Mesenchymal stem cell (in vitro differentiated cells and primary cell): ENCODE data around the gene KLHL2.
"Not testable (repeated sequence)": the region's sequence is repeated elsewhere in the genome, so short reads cannot be mapped to it uniquely, and the experiment has no call there.

Experiments
- DNase-seq: peaks from one replicate; pipeline ENCODE4 v3.0.0-alpha.2; 2013
- H2AFZ ChIP-seq: one replicate; pipeline ENCODE4 v1.6.1; 2013; ENCODE audit warnings: low read depth, mild to moderate bottlenecking, control low read depth, inconsistent platforms, low read length, moderate library complexity
- H2AK5ac ChIP-seq: 2 replicates; pipeline ENCODE4 v1.6.1; 2013; ENCODE audit warnings: low read length, moderate library complexity, mild to moderate bottlenecking, inconsistent platforms; ENCODE audit not compliant: severe bottlenecking
- H2BK120ac ChIP-seq: one replicate; pipeline ENCODE4 v1.6.1; 2013; ENCODE audit warnings: low read depth, mild to moderate bottlenecking, inconsistent platforms, low read length, moderate library complexity
- H2BK12ac ChIP-seq, 2 experiments: one replicate each; pipeline ENCODE4 v1.6.1; 2013; ENCODE audit warnings: inconsistent platforms in 2 of 2, low read length in 2 of 2, mild to moderate bottlenecking in 2 of 2, moderate library complexity in 2 of 2, control low read depth in 1 of 2
- H2BK15ac ChIP-seq: one replicate; pipeline ENCODE4 v1.6.1; 2013; ENCODE audit warnings: mild to moderate bottlenecking, low read depth, inconsistent platforms; ENCODE audit not compliant: poor library complexity, severe bottlenecking
- H2BK5ac ChIP-seq: 2 replicates; pipeline ENCODE4 v1.6.1; 2013; ENCODE audit warnings: low read depth, mild to moderate bottlenecking, low read length, control low read depth, inconsistent platforms; ENCODE audit not compliant: poor library complexity, severe bottlenecking
- H3K14ac ChIP-seq, 2 experiments: one replicate each; pipeline ENCODE4 v1.6.1; 2013; ENCODE audit warnings: inconsistent platforms in 2 of 2, low read length in 2 of 2, control low read depth in 1 of 2, mild to moderate bottlenecking in 1 of 2, moderate library complexity in 1 of 2
- H3K18ac ChIP-seq, 2 experiments: one replicate each; pipeline ENCODE4 v1.6.1; 2013; ENCODE audit warnings: inconsistent platforms in 2 of 2, low read length in 2 of 2, control low read depth in 1 of 2, low read depth in 1 of 2, mild to moderate bottlenecking in 1 of 2
- H3K23ac ChIP-seq, 2 experiments: one replicate each; pipeline ENCODE4 v1.6.1; 2013; ENCODE audit warnings: inconsistent platforms in 2 of 2, low read length in 2 of 2, mild to moderate bottlenecking in 2 of 2, moderate library complexity in 2 of 2, control low read depth in 1 of 2
- H3K27ac ChIP-seq: 2 replicates; pipeline ENCODE4 v1.5.1; 2013; ENCODE audit warnings: mild to moderate bottlenecking, moderate library complexity, low read length, control low read depth, inconsistent platforms; ENCODE audit not compliant: poor library complexity, severe bottlenecking
- H3K27me3 ChIP-seq, 2 experiments: 2 replicates each; pipeline versions ENCODE4 v1.6.1 to v1.7.0; 2013; ENCODE audit warnings: low read length in 2 of 2, mild to moderate bottlenecking in 2 of 2, moderate library complexity in 2 of 2, control low read depth in 1 of 2, inconsistent platforms in 1 of 2; ENCODE audit not compliant: control insufficient read depth in 1 of 2, insufficient read depth in 1 of 2
- H3K36me3 ChIP-seq, 2 experiments: 2 replicates each; pipeline versions ENCODE4 v1.6.1 to v1.7.0; 2013; ENCODE audit warnings: low read length in 2 of 2, control low read depth in 1 of 2, inconsistent platforms in 1 of 2, low read depth in 1 of 2, mild to moderate bottlenecking in 1 of 2; ENCODE audit not compliant: insufficient read depth in 2 of 2, control insufficient read depth in 1 of 2
- H3K4ac ChIP-seq, 2 experiments: one replicate each; pipeline ENCODE4 v1.6.1; 2013; ENCODE audit warnings: inconsistent platforms in 2 of 2, low read length in 2 of 2, mild to moderate bottlenecking in 2 of 2, moderate library complexity in 2 of 2, control low read depth in 1 of 2, low read depth in 1 of 2
- H3K4me1 ChIP-seq: 2 replicates; pipeline ENCODE4 v1.6.1; 2013; ENCODE audit warnings: low read depth, low read length, control low read depth; ENCODE audit not compliant: control insufficient read depth, insufficient read depth
- H3K4me2 ChIP-seq: 2 replicates; pipeline ENCODE4 v1.6.1; 2013; ENCODE audit warnings: low read length, mild to moderate bottlenecking, inconsistent platforms; ENCODE audit not compliant: poor library complexity, severe bottlenecking
- H3K4me3 ChIP-seq, 2 experiments: 2 replicates each; pipeline versions ENCODE4 v1.5.1 to v1.7.0; 2013; ENCODE audit warnings: low read length in 2 of 2, mild to moderate bottlenecking in 2 of 2, control low read depth in 1 of 2, low read depth in 1 of 2; ENCODE audit not compliant: insufficient read depth in 1 of 2
- H3K79me1 ChIP-seq: replicated peaks from 2 replicates; pipeline ENCODE4 v1.6.1; 2013; ENCODE audit warnings: mild to moderate bottlenecking, control low read depth, low read length, inconsistent platforms; ENCODE audit not compliant: poor library complexity, severe bottlenecking
- H3K9ac ChIP-seq: 2 replicates; pipeline ENCODE4 v1.7.0; 2013; ENCODE audit warnings: mild to moderate bottlenecking, low read length, moderate library complexity
- H3K9me3 ChIP-seq: 2 replicates; pipeline ENCODE4 v1.7.0; 2013; ENCODE audit warnings: mild to moderate bottlenecking, low read length; ENCODE audit not compliant: control insufficient read depth
- H4K8ac ChIP-seq: one replicate; pipeline ENCODE4 v1.6.1; 2013; ENCODE audit warnings: inconsistent platforms, mild to moderate bottlenecking, low read length, moderate library complexity
- H4K91ac ChIP-seq: one replicate; pipeline ENCODE4 v1.6.1; 2013; ENCODE audit warnings: mild to moderate bottlenecking, low read length, inconsistent platforms
- WGBS: methylation state at CpG from one replicate; pipeline ENCODE4 v1.1.7; 2013; ENCODE audit warnings: mixed read lengths; 5-methylcytosine and 5-hydroxymethylcytosine counted together

The KLHL2 gene

GRCh38 chr4:165232623-165233433 lies 25.5 kb downstream of the KLHL2 start:
- not testable (repeated sequence) for H2AFZ ChIP-seq, H3K79me1 ChIP-seq, H3K4me3 ChIP-seq, H3K27ac ChIP-seq, H3K27me3 ChIP-seq, H2BK15ac ChIP-seq, H2AK5ac ChIP-seq, H3K9ac ChIP-seq, H2BK5ac ChIP-seq, H3K4me1 ChIP-seq, H3K9me3 ChIP-seq, H3K14ac ChIP-seq, H3K23ac ChIP-seq, H2BK120ac ChIP-seq, H3K4ac ChIP-seq, H4K8ac ChIP-seq, H3K36me3 ChIP-seq, H2BK12ac ChIP-seq, H3K18ac ChIP-seq, H3K4me2 ChIP-seq, DNase-seq, H4K91ac ChIP-seq
- WGBS: 98% methylated on average over 4 of the region's 4 CpGs

GRCh38 chr4:165234766-165235165 lies 27.4 kb downstream of the KLHL2 start:
- no peaks in the 10 kb centered on the region for H3K4me1 ChIP-seq
- no peak overlapping the region for H2AK5ac ChIP-seq
- no peak overlapping the region for H3K4me3 ChIP-seq
- no peaks in the 10 kb centered on the region for H3K27me3 ChIP-seq
- no peak overlapping the region for H2BK5ac ChIP-seq
- H3K18ac ChIP-seq: no peak overlapping the region
- no peak overlapping the region for H3K4me2 ChIP-seq
- H2BK15ac ChIP-seq: no peak overlapping the region
- H3K27ac ChIP-seq: no peak overlapping the region
- DNase-seq: no peak
- H3K36me3 ChIP-seq: peaks cover 0 to 3% of the 10 kb centered on the region in 2 experiments
- WGBS: 99% methylated on average over 3 of the region's 5 CpGs
- no peak overlapping the region for H2BK12ac ChIP-seq
- no peak overlapping the region for H3K9ac ChIP-seq
- no peak overlapping the region for H4K91ac ChIP-seq
- peaks cover 2% of the 10 kb centered on the region for H3K79me1 ChIP-seq
- H2AFZ ChIP-seq: no peak overlapping the region
- H3K9me3 ChIP-seq: no peaks in the 10 kb centered on the region
- no peak overlapping the region for H3K14ac ChIP-seq
- H3K23ac ChIP-seq: no peak overlapping the region
- no peak overlapping the region for H3K4ac ChIP-seq
- no peak overlapping the region for H4K8ac ChIP-seq
- H2BK120ac ChIP-seq: no peak overlapping the region

- not testable (repeated sequence) for H3K27me3 ChIP-seq, H3K23ac ChIP-seq, H3K4me2 ChIP-seq, H4K8ac ChIP-seq, DNase-seq, H3K9me3 ChIP-seq, H2AFZ ChIP-seq, H3K79me1 ChIP-seq, H2BK5ac ChIP-seq, H3K36me3 ChIP-seq, H2BK120ac ChIP-seq, H2BK15ac ChIP-seq, H3K4ac ChIP-seq, H3K18ac ChIP-seq, H3K27ac ChIP-seq, H3K4me3 ChIP-seq, H2BK12ac ChIP-seq, H2AK5ac ChIP-seq, H3K14ac ChIP-seq, H3K4me1 ChIP-seq, H3K9ac ChIP-seq, H4K91ac ChIP-seq
- no CpG with 5 or more reads among the region's 1 CpG for WGBS
These were observed 29.5 kb downstream of the KLHL2 start for GRCh38 chr4:165236852-165237251.

GRCh38 chr4:165238041-165238640 lies 30.8 kb downstream of the KLHL2 start:
- H3K9me3 ChIP-seq, H2AK5ac ChIP-seq: not testable (repeated sequence)
- WGBS: 81% methylated on average over 5 of the region's 5 CpGs

More at GRCh38 chr4:165238041-165238640, 30.8 kb downstream of the KLHL2 start:
- not testable (repeated sequence) for H3K4me1 ChIP-seq, H4K91ac ChIP-seq, DNase-seq, H3K18ac ChIP-seq, H2BK120ac ChIP-seq, H3K27me3 ChIP-seq, H3K9ac ChIP-seq, H2BK15ac ChIP-seq, H3K4me3 ChIP-seq, H3K23ac ChIP-seq, H2AFZ ChIP-seq, H2BK12ac ChIP-seq, H3K4ac ChIP-seq, H4K8ac ChIP-seq, H3K27ac ChIP-seq, H3K36me3 ChIP-seq, H3K14ac ChIP-seq, H3K79me1 ChIP-seq, H3K4me2 ChIP-seq, H2BK5ac ChIP-seq
